Mononuclear cell (primary cell): Measurements from ENCODE around the gene CHADL. TPM values are rescaled to one million over a fixed set of nuclear protein-coding genes. Genes with fewer than 3 reads are reported as not detected.
A peak's percentile ranks its signal among the peaks of the same experiment; 100 is the strongest.

ENCODE experiments used
- H3K27me3 ChIP-seq: 2 replicates; pipeline ENCODE4 v1.6.0; 2011; ENCODE audit warnings: low read length, control low read depth; ENCODE audit not compliant: insufficient read depth
- H3K4me1 ChIP-seq: 2 replicates; pipeline ENCODE4 v1.5.1; 2011; ENCODE audit warnings: mild to moderate bottlenecking, low read length, control low read depth; ENCODE audit not compliant: insufficient read depth
- H3K4me3 ChIP-seq: 2 replicates; pipeline ENCODE4 v1.5.1; 2011; ENCODE audit warnings: mild to moderate bottlenecking, low read length, moderate library complexity
- H3K9me3 ChIP-seq: 2 replicates; pipeline ENCODE4 v1.5.1; 2011; ENCODE audit warnings: low read depth, mild to moderate bottlenecking, control low read depth, low read length
- total RNA-seq: library from RNA; depleted of rRNA; stranded (reverse); fragments of >200 nt; gene quantifications from one replicate; pipeline ENCODE4 v1.2.3, GENCODE V29; 2012

The CHADL gene
- total RNA-seq, result 1.5 TPM

- no peak within 1 kb of the TSS for H3K4me3 ChIP-seq
- H3K4me1 ChIP-seq, result peaks cover 13% of the 10 kb centered on the region
- no peaks in the 10 kb centered on the region for H3K9me3 ChIP-seq
- no peaks in the 10 kb centered on the region for H3K27me3 ChIP-seq
Measured at GRCh38 chr22:41240377-41241132, at the start of gene CHADL. Gene CHADL, minus strand, starts transcription at chr22:41240931. Its CDS starts 50 bp downstream, at chr22:41240881.

GRCh38 chr22:41289671-41290070 is 48.9 kb upstream of the CHADL start:
- Histone ChIP-seq H3K27me3 (no peaks in the 10 kb centered on the region), H3K9me3 (no peaks in the 10 kb centered on the region), H3K4me3 (no peak overlapping the region), H3K4me1 (peaks cover 24% of the 10 kb centered on the region)

GRCh38 chr22:41288245-41288946 is 47.7 kb upstream of the CHADL start:
- no peaks in the 10 kb centered on the region for H3K9me3 ChIP-seq
- no peak overlapping the region for H3K4me3 ChIP-seq
- peaks cover 28% of the 10 kb centered on the region for H3K4me1 ChIP-seq
- H3K27me3 ChIP-seq, result no peaks in the 10 kb centered on the region

GRCh38 chr22:41286639-41287091 is 45.9 kb upstream of the CHADL start:
- Histone ChIP-seq H3K9me3 (no peaks in the 10 kb centered on the region), H3K4me3 (peak overlapping the region; percentile 90), H3K27me3 (no peaks in the 10 kb centered on the region), H3K4me1 (peaks cover 28% of the 10 kb centered on the region)

- Histone ChIP-seq H3K4me1 (peaks cover 28% of the 10 kb centered on the region), H3K4me3 (peak within 1 kb of the TSS; percentile 90), H3K9me3 (no peaks in the 10 kb centered on the region), H3K27me3 (no peaks in the 10 kb centered on the region)
Measured at GRCh38 chr22:41285820-41286638, 45.3 kb upstream of the CHADL start, which contains the start of gene RANGAP1. Gene RANGAP1, minus strand, starts transcription at chr22:41286187. Its CDS starts 5,143 bp downstream, at chr22:41281044.

- Histone ChIP-seq H3K4me3 (peak overlapping the region; percentile 90), H3K27me3 (no peaks in the 10 kb centered on the region), H3K9me3 (no peaks in the 10 kb centered on the region), H3K4me1 (peaks cover 28% of the 10 kb centered on the region)
Measured at GRCh38 chr22:41285441-41285819, 44.7 kb upstream of the CHADL start.

- Histone ChIP-seq H3K27me3 (no peaks in the 10 kb centered on the region), H3K4me3 (no peak overlapping the region), H3K4me1 (peaks cover 28% of the 10 kb centered on the region), H3K9me3 (no peaks in the 10 kb centered on the region)
Measured at GRCh38 chr22:41284465-41284864, 43.7 kb upstream of the CHADL start.

- Histone ChIP-seq H3K4me1 (peaks cover 13% of the 10 kb centered on the region), H3K9me3 (no peaks in the 10 kb centered on the region), H3K4me3 (no peak overlapping the region), H3K27me3 (no peaks in the 10 kb centered on the region)
Measured at GRCh38 chr22:41280854-41281253, 40.1 kb upstream of the CHADL start.

- Histone ChIP-seq H3K9me3 (no peaks in the 10 kb centered on the region), H3K4me1 (peaks cover 8% of the 10 kb centered on the region), H3K4me3 (no peak overlapping the region), H3K27me3 (no peaks in the 10 kb centered on the region)
Measured at GRCh38 chr22:41280065-41280464, 39.3 kb upstream of the CHADL start.

- Histone ChIP-seq H3K4me1 (no peaks in the 10 kb centered on the region), H3K9me3 (no peaks in the 10 kb centered on the region), H3K4me3 (no peak overlapping the region), H3K27me3 (no peaks in the 10 kb centered on the region)
Measured at GRCh38 chr22:41274856-41275255, 34.1 kb upstream of the CHADL start.

GRCh38 chr22:41273128-41273527 is 32.4 kb upstream of the CHADL start:
- Histone ChIP-seq H3K4me1 (no peaks in the 10 kb centered on the region), H3K9me3 (no peaks in the 10 kb centered on the region), H3K4me3 (no peak overlapping the region), H3K27me3 (no peaks in the 10 kb centered on the region)

GRCh38 chr22:41271787-41272186 is 31.1 kb upstream of the CHADL start:
- H3K27me3 ChIP-seq, result no peaks in the 10 kb centered on the region
- no peaks in the 10 kb centered on the region for H3K4me1 ChIP-seq
- no peak overlapping the region for H3K4me3 ChIP-seq
- H3K9me3 ChIP-seq, result no peaks in the 10 kb centered on the region

GRCh38 chr22:41267958-41268357 is 27.2 kb upstream of the CHADL start:
- no peaks in the 10 kb centered on the region for H3K9me3 ChIP-seq
- H3K4me3 ChIP-seq, result no peak overlapping the region
- H3K4me1 ChIP-seq, result no peaks in the 10 kb centered on the region
- no peaks in the 10 kb centered on the region for H3K27me3 ChIP-seq

GRCh38 chr22:41264408-41264941 is 23.7 kb upstream of the CHADL start:
- no peak overlapping the region for H3K4me3 ChIP-seq
- H3K27me3 ChIP-seq, result no peaks in the 10 kb centered on the region
- no peaks in the 10 kb centered on the region for H3K4me1 ChIP-seq

GRCh38 chr22:41263704-41264103 is 23.0 kb upstream of the CHADL start:
- H3K4me1 ChIP-seq, result no peaks in the 10 kb centered on the region
- no peaks in the 10 kb centered on the region for H3K27me3 ChIP-seq
- no peaks in the 10 kb centered on the region for H3K9me3 ChIP-seq

More at GRCh38 chr22:41264408-41264941, 23.7 kb upstream of the CHADL start:
- H3K9me3 ChIP-seq, result no peaks in the 10 kb centered on the region

More at GRCh38 chr22:41263704-41264103, 23.0 kb upstream of the CHADL start:
- H3K4me3 ChIP-seq, result no peak overlapping the region
